Smooth muscle cell (in vitro differentiated cells): Measurements from ENCODE around the gene IGSF9B. TPM values are rescaled to one million over a fixed set of nuclear protein-coding genes. Genes with fewer than 3 reads are reported as not detected.

Experiments used
- DNase-seq: peaks from one replicate; lab custom pipeline; 2025; ENCODE audit not compliant: unreplicated experiment; lab: John Stamatoyannopoulos, UW
- H2AFZ ChIP-seq: fragments of 200-600 bp; sonication (generic); 2 replicates; pipeline ENCODE4 v1.6.0; 2016; ENCODE audit warnings: antibody characterized with exemption, low read depth, mild to moderate bottlenecking
- H3F3A ChIP-seq: fragments of 200-600 bp; sonication (generic); 2 replicates; pipeline ENCODE4 v1.6.0; 2017; ENCODE audit warnings: antibody characterized with exemption, low read depth
- H3K27ac ChIP-seq: fragments of 200-600 bp; sonication (generic); 2 replicates; pipeline ENCODE4 v1.5.1; 2016; ENCODE audit warnings: low read depth, mild to moderate bottlenecking
- H3K27me3 ChIP-seq: fragments of 200-600 bp; sonication (generic); 2 replicates; pipeline ENCODE4 v1.6.1; 2016; ENCODE audit warnings: low read depth, mild to moderate bottlenecking
- H3K36me3 ChIP-seq: fragments of 200-600 bp; sonication (generic); 2 replicates; pipeline ENCODE4 v1.5.1; 2016; ENCODE audit warnings: low read depth
- H3K4me1 ChIP-seq: fragments of 200-600 bp; sonication (generic); 2 replicates; pipeline ENCODE4 v1.5.1; 2016; ENCODE audit warnings: low read depth
- H3K4me2 ChIP-seq: fragments of 200-600 bp; sonication (generic); 2 replicates; pipeline ENCODE4 v1.6.0; 2016; ENCODE audit warnings: mild to moderate bottlenecking
- H3K4me3 ChIP-seq: fragments of 200-600 bp; sonication (generic); 2 replicates; pipeline ENCODE4 v1.5.1; 2016; ENCODE audit warnings: mild to moderate bottlenecking
- H3K79me2 ChIP-seq: fragments of 200-600 bp; sonication (generic); 2 replicates; pipeline ENCODE4 v1.6.0; 2016; ENCODE audit warnings: low read depth, mild to moderate bottlenecking
- H3K9ac ChIP-seq: fragments of 200-600 bp; sonication (generic); 2 replicates; pipeline ENCODE4 v1.6.0; 2016; ENCODE audit warnings: low read depth
- H3K9me3 ChIP-seq: fragments of 200-600 bp; sonication (generic); replicated peaks from 2 replicates; pipeline ENCODE4 v1.5.1; 2016; ENCODE audit warnings: low read depth
- H4K20me1 ChIP-seq: fragments of 200-600 bp; sonication (generic); 2 replicates; pipeline ENCODE4 v1.6.0; 2016; ENCODE audit warnings: low read depth
- WGBS: methylation state at CpG from one replicate; pipeline ENCODE4 v1.1.7; 2016; ENCODE audit warnings: low lambda C conversion rate; 5-methylcytosine and 5-hydroxymethylcytosine counted together
- polyA plus RNA-seq: library from polyadenylated mRNA; unstranded; fragments of >200 nt; fragmentation: Nextera tagmentation; extraction: Ambion mirVana; gene quantifications from 2 replicates; pipeline ENCODE4 v1.2.1, GENCODE V29; 2016
- total RNA-seq: library from RNA; depleted of rRNA; stranded (reverse); fragments of >200 nt; gene quantifications from 2 replicates; pipeline ENCODE4 v1.2.3, GENCODE V29; 2014
- TF ChIP-seq, protein P1 (sequence below): fragments of 200-600 bp; sonication (generic); IDR thresholded peaks from 2 replicates; pipeline ENCODE4 v1.5.1; 2017; ENCODE audit warnings: borderline replicate concordance, mild to moderate bottlenecking, antibody characterized with exemption; ENCODE audit not compliant: insufficient read depth, poor library complexity, severe bottlenecking

The IGSF9B gene
- total and polyA plus RNA-seq, 2 experiments from 2014 or later: 0.82 to 1.7 TPM

DNA sequence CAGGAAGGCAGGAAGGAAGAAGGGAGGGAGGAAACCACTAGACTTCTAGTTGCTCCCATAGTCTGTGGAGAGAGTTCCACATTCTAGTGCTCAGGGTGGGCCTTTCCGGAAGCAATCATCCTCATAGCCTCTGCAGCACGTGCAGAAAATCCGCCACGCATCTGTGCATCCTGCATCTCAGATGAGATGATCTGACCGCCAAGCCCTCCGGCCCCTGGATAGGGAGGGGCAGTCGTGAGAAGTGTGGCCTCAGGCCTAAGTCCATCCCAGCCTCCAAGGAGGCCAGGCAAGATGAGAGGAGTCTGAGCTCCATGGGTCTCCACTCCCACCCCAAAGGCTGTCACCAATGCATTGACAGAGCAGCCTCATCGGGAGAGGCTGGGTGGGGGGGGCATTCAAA, 30.4 kb upstream of the IGSF9B start:
- Histone ChIP-seq H3K27me3 (peaks cover under 1% of the 10 kb centered on the region), H4K20me1 (no peaks in the 10 kb centered on the region), H3K9ac (no peak overlapping the region), H3K4me2 (no peak overlapping the region), H3K4me1 (no peaks in the 10 kb centered on the region), H2AFZ (no peak overlapping the region), H3K4me3 (no peak overlapping the region), H3K79me2 (no peaks in the 10 kb centered on the region), H3K36me3 (no peaks in the 10 kb centered on the region), H3K27ac (no peak overlapping the region), H3F3A (no peaks in the 10 kb centered on the region), H3K9me3 (no peaks in the 10 kb centered on the region)
- TF ChIP-seq, protein P1, sequence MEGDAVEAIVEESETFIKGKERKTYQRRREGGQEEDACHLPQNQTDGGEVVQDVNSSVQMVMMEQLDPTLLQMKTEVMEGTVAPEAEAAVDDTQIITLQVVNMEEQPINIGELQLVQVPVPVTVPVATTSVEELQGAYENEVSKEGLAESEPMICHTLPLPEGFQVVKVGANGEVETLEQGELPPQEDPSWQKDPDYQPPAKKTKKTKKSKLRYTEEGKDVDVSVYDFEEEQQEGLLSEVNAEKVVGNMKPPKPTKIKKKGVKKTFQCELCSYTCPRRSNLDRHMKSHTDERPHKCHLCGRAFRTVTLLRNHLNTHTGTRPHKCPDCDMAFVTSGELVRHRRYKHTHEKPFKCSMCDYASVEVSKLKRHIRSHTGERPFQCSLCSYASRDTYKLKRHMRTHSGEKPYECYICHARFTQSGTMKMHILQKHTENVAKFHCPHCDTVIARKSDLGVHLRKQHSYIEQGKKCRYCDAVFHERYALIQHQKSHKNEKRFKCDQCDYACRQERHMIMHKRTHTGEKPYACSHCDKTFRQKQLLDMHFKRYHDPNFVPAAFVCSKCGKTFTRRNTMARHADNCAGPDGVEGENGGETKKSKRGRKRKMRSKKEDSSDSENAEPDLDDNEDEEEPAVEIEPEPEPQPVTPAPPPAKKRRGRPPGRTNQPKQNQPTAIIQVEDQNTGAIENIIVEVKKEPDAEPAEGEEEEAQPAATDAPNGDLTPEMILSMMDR: no peak
- no peak for DNase-seq
- WGBS: 95% methylated on average over 8 of the region's 8 CpGs

DNA sequence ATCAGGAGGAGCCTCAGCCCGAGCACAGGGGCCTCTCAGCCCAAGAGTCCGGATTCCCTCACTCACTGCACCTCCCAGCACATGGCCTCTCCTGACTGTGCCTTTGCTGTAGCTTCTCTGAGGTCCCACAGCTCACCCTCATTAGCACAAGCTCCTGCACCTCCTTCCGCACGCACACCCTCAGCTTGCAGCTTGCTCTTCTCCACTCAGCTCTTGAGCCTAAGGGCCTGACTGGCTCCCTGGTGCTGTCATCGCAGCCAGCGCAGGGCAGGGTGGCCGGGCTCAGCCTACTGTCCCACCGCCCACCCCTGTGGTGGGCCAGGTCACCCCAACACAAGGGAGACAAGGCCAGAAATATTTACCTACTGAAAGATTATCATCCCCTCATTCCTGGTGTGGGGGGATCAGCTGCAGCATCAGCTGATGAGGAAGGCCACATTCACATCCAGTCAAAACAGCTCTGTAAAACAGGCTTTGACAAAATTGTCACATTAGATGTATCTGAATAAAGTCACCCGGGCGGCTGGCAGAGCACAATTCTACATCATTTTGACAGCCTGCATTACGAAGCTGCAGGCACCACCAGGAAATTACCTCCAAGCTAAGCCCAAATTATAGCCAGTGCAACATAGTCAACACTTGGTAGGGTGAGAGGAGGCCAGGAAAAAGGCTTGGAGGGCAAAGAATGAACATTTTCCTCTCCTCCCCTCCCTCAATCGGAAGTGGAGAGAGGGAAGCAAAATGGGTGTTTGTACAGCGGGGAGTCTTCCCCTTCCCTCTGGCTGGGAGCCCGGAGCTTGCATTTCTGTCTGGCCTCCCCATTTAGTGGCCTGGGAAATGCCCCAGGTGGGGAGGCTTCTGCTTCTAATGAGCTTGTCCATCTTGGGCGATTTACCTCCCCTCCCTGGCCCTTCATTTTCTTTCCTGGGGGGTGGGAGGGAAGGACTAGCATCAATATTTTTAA, 29.5 kb upstream of the IGSF9B start:
- Histone ChIP-seq H3K27ac (no peak overlapping the region), H3K9ac (no peak overlapping the region), H2AFZ (no peak overlapping the region), H3K9me3 (no peaks in the 10 kb centered on the region), H3K4me3 (no peak overlapping the region), H3K79me2 (no peaks in the 10 kb centered on the region), H4K20me1 (no peaks in the 10 kb centered on the region), H3K4me1 (no peaks in the 10 kb centered on the region), H3F3A (no peaks in the 10 kb centered on the region), H3K36me3 (no peaks in the 10 kb centered on the region), H3K4me2 (no peak overlapping the region), H3K27me3 (peaks cover 7% of the 10 kb centered on the region)
- DNase-seq: no peak
- TF ChIP-seq, protein P1: no peak
- 83% methylated on average over 15 of the region's 15 CpGs for WGBS

DNA sequence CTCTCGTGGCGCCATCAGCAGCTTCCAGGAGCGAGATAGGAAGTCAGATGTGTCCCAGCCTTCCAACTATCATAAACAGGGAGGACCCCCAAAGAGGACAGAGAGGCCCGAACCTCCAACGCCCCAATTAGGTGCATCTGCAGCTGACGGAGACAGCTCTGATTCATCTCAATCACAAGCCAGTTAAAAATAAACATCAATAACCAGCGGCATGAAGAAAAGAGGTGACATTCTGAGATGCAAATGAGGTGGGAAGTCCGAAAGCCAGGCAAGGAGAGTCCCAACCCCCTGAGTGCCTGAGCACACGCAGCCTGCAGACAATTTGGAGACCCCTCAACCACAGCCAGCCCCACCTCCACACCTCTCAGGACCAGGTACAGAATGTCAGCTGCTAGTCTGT, 28.1 kb upstream of the IGSF9B start:
- WGBS: 87% methylated on average over 9 of the region's 9 CpGs
- TF ChIP-seq, protein P1: no peak
- no peaks in the 10 kb centered on the region for H3F3A ChIP-seq

More for the DNA sequence above, 28.1 kb upstream of the IGSF9B start:
- Histone ChIP-seq H3K4me3 (no peak overlapping the region), H3K79me2 (no peaks in the 10 kb centered on the region), H2AFZ (no peak overlapping the region), H4K20me1 (no peaks in the 10 kb centered on the region), H3K27me3 (peaks cover 18% of the 10 kb centered on the region), H3K27ac (no peak overlapping the region), H3K9me3 (no peaks in the 10 kb centered on the region), H3K9ac (no peak overlapping the region), H3K4me1 (no peaks in the 10 kb centered on the region), H3K4me2 (no peak overlapping the region), H3K36me3 (no peaks in the 10 kb centered on the region)
- no peak for DNase-seq
